ENCODE measurements around the gene TRIM44.
A peak's percentile ranks its signal among the peaks of the same experiment; 100 is the strongest.
"Not testable (repeated sequence)": the region's sequence is repeated elsewhere in the genome, so short reads cannot be mapped to it uniquely, and the experiment has no call there.

Gene TRIM44

GRCh38 chr11:35689081-35689996 is 26.8 kb downstream of the TRIM44 start:
- Histone ChIP-seq H3K36me3 (replicated peaks) (no peaks in the 10 kb centered on the region), H3K4me3 (no peak overlapping the region), H3K27me3 (ENCODE audit: low read depth) (no peaks in the 10 kb centered on the region), H3K9me3 (no peaks in the 10 kb centered on the region), H3K4me1 (no peaks in the 10 kb centered on the region)
- no peak for DNase-seq (ENCODE audit: low spot score in 2 of 2)
- in situ Hi-C loops (cut with MboI; ENCODE audit: low sequenced_read_pairs), result no loop called here

- H3K27me3 ChIP-seq (ENCODE audit: low read depth), result no peaks in the 10 kb centered on the region
- no peaks in the 10 kb centered on the region for H3K4me1 ChIP-seq
- no peak overlapping the region for H3K4me3 ChIP-seq
- H3K36me3 ChIP-seq (replicated peaks), result no peaks in the 10 kb centered on the region
- no peak for DNase-seq (ENCODE audit: low spot score in 2 of 2)
- in situ Hi-C loops (cut with MboI; ENCODE audit: low sequenced_read_pairs), result no loop called here
- no peaks in the 10 kb centered on the region for H3K9me3 ChIP-seq
Measured at GRCh38 chr11:35702126-35702525, 39.6 kb downstream of the TRIM44 start.

GRCh38 chr11:35709376-35709775 is 46.8 kb downstream of the TRIM44 start:
- H3K9me3 ChIP-seq, result no peaks in the 10 kb centered on the region
- no peak for DNase-seq (ENCODE audit: low spot score in 2 of 2)
- in situ Hi-C loops (cut with MboI; ENCODE audit: low sequenced_read_pairs), result no loop called here
- H3K27me3 ChIP-seq (ENCODE audit: low read depth), result no peaks in the 10 kb centered on the region
- no peaks in the 10 kb centered on the region for H3K4me1 ChIP-seq
- H3K36me3 ChIP-seq (replicated peaks), result no peaks in the 10 kb centered on the region
- H3K4me3 ChIP-seq, result no peak overlapping the region

- Histone ChIP-seq H3K36me3 (replicated peaks) (no peaks in the 10 kb centered on the region), H3K4me3 (no peak overlapping the region), H3K4me1 (no peaks in the 10 kb centered on the region), H3K27me3 (ENCODE audit: low read depth) (no peaks in the 10 kb centered on the region), H3K9me3 (no peaks in the 10 kb centered on the region)
- no peak for DNase-seq (ENCODE audit: low spot score in 2 of 2)
- in situ Hi-C loops (cut with MboI; ENCODE audit: low sequenced_read_pairs), result no loop called here
Measured at GRCh38 chr11:35711173-35711910, 48.8 kb downstream of the TRIM44 start.

GRCh38 chr11:35711924-35712323 is 49.3 kb downstream of the TRIM44 start:
- in situ Hi-C loops (cut with MboI; ENCODE audit: low sequenced_read_pairs), result no loop called here
- no peaks in the 10 kb centered on the region for H3K36me3 ChIP-seq (replicated peaks)

GRCh38 chr11:35712533-35712932 is 50.0 kb downstream of the TRIM44 start:
- Histone ChIP-seq H3K27me3 (ENCODE audit: low read depth) (no peaks in the 10 kb centered on the region), H3K4me3 (no peak overlapping the region), H3K36me3 (replicated peaks) (no peaks in the 10 kb centered on the region), H3K4me1 (no peaks in the 10 kb centered on the region), H3K9me3 (no peaks in the 10 kb centered on the region)
- in situ Hi-C loops (cut with MboI; ENCODE audit: low sequenced_read_pairs), result no loop called here
- DNase-seq (ENCODE audit: low spot score in 2 of 2), result no peak

More at GRCh38 chr11:35711924-35712323, 49.3 kb downstream of the TRIM44 start:
- H3K4me1 ChIP-seq, result no peaks in the 10 kb centered on the region
- no peaks in the 10 kb centered on the region for H3K9me3 ChIP-seq
- no peak for DNase-seq (ENCODE audit: low spot score in 2 of 2)
- H3K27me3 ChIP-seq (ENCODE audit: low read depth), result no peaks in the 10 kb centered on the region
- no peak overlapping the region for H3K4me3 ChIP-seq

GRCh38 chr11:35714882-35715627 is 52.5 kb downstream of the TRIM44 start:
- H3K4me3 ChIP-seq, result no peak overlapping the region
- no peak for DNase-seq (ENCODE audit: low spot score in 2 of 2)
- no peaks in the 10 kb centered on the region for H3K4me1 ChIP-seq
- no peaks in the 10 kb centered on the region for H3K9me3 ChIP-seq
- no peaks in the 10 kb centered on the region for H3K36me3 ChIP-seq (replicated peaks)
- in situ Hi-C loops (cut with MboI; ENCODE audit: low sequenced_read_pairs), result no loop called here
- H3K27me3 ChIP-seq (ENCODE audit: low read depth), result no peaks in the 10 kb centered on the region

- in situ Hi-C loops (cut with MboI; ENCODE audit: low sequenced_read_pairs); H3K9me3 ChIP-seq; H3K36me3 ChIP-seq (replicated peaks); H3K27me3 ChIP-seq (ENCODE audit: low read depth); DNase-seq (ENCODE audit: low spot score in 2 of 2); H3K4me1 ChIP-seq; H3K4me3 ChIP-seq: not testable (repeated sequence)
Measured at GRCh38 chr11:35715677-35716076, 53.1 kb downstream of the TRIM44 start.

GRCh38 chr11:35717043-35717442 is 54.5 kb downstream of the TRIM44 start:
- Histone ChIP-seq H3K4me3 (no peak overlapping the region), H3K36me3 (replicated peaks) (no peaks in the 10 kb centered on the region), H3K27me3 (ENCODE audit: low read depth) (no peaks in the 10 kb centered on the region), H3K4me1 (no peaks in the 10 kb centered on the region), H3K9me3 (no peaks in the 10 kb centered on the region)
- in situ Hi-C loops (cut with MboI; ENCODE audit: low sequenced_read_pairs), result no loop called here
- peak in 1 of 2 experiments; percentile 7 for DNase-seq (ENCODE audit: low spot score in 2 of 2)

- Histone ChIP-seq H3K4me1 (no peaks in the 10 kb centered on the region), H3K36me3 (replicated peaks) (no peaks in the 10 kb centered on the region), H3K4me3 (no peak overlapping the region), H3K9me3 (no peaks in the 10 kb centered on the region), H3K27me3 (ENCODE audit: low read depth) (no peaks in the 10 kb centered on the region)
- in situ Hi-C loops (cut with MboI; ENCODE audit: low sequenced_read_pairs), result no loop called here
- no peak for DNase-seq (ENCODE audit: low spot score in 2 of 2)
Measured at GRCh38 chr11:35717520-35717919, 54.9 kb downstream of the TRIM44 start.

- Histone ChIP-seq H3K4me1 (no peaks in the 10 kb centered on the region), H3K27me3 (ENCODE audit: low read depth) (no peaks in the 10 kb centered on the region), H3K36me3 (replicated peaks) (no peaks in the 10 kb centered on the region), H3K4me3 (no peak overlapping the region), H3K9me3 (no peaks in the 10 kb centered on the region)
- in situ Hi-C loops (cut with MboI; ENCODE audit: low sequenced_read_pairs), result no loop called here
- no peak for DNase-seq (ENCODE audit: low spot score in 2 of 2)
Measured at GRCh38 chr11:35721651-35722282, 59.2 kb downstream of the TRIM44 start.

GRCh38 chr11:35722641-35723040 is 60.1 kb downstream of the TRIM44 start:
- Histone ChIP-seq H3K27me3 (ENCODE audit: low read depth) (no peaks in the 10 kb centered on the region), H3K4me1 (no peaks in the 10 kb centered on the region), H3K36me3 (replicated peaks) (no peaks in the 10 kb centered on the region), H3K9me3 (no peaks in the 10 kb centered on the region), H3K4me3 (no peak overlapping the region)
- no peak for DNase-seq (ENCODE audit: low spot score in 2 of 2)
- in situ Hi-C loops (cut with MboI; ENCODE audit: low sequenced_read_pairs), result no loop called here

GRCh38 chr11:35723493-35723892 is 60.9 kb downstream of the TRIM44 start:
- Histone ChIP-seq H3K4me1 (no peaks in the 10 kb centered on the region), H3K27me3 (ENCODE audit: low read depth) (no peaks in the 10 kb centered on the region), H3K36me3 (replicated peaks) (no peaks in the 10 kb centered on the region), H3K9me3 (no peaks in the 10 kb centered on the region), H3K4me3 (no peak overlapping the region)
- DNase-seq (ENCODE audit: low spot score in 2 of 2), result no peak
- in situ Hi-C loops (cut with MboI; ENCODE audit: low sequenced_read_pairs), result no loop called here
